GM21786 (cell line): ENCODE results near the gene MTARC1.
A peak's percentile ranks its signal among the peaks of the same experiment; 100 is the strongest.

ENCODE experiments used
- ATAC-seq: cut with Tn5 transposase; IDR thresholded peaks from one replicate; pipeline ENCODE4 v1.9.1; 2021; ENCODE audit not compliant: unreplicated experiment

Gene MTARC1

DNA sequence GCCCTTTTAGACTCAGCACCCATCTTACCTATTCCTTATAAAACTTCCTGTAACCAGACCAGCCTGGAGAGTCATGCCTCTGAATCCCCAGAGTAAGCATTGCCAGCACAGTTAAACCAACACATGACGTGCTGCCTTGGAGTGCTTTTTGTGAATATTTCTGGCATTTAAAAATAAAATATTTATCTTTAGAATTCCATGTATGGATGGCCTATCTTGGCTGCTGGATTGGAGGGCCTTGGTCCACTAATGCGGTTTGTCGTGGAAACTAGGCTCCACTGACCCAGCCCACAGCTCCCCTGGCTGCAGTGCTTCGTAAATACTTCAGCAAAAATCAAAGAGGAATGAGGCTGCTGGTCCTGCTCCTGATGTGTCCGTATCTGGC lies 17.5 kb downstream of the MTARC1 start:
- ATAC-seq: no peak

DNA sequence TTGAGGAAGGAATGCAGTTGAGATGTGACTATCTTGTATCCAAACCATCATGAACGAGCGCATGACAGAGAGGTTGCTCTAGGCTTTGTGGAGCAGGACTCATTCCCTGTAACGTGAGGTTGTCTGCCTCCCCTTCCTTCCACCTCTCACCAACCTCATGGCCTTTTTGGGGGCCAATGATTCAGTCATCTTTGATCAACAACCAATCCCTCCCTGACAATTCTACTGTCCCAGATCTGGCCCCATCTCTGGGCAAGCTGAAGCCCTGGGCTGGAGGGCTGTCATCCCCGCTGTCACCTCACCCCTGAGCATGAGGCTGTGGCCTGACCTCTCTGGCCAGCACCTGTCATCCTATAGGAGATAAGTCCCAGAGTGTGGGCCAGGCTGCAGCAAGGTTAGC lies 19.7 kb downstream of the MTARC1 start:
- no peak for ATAC-seq

DNA sequence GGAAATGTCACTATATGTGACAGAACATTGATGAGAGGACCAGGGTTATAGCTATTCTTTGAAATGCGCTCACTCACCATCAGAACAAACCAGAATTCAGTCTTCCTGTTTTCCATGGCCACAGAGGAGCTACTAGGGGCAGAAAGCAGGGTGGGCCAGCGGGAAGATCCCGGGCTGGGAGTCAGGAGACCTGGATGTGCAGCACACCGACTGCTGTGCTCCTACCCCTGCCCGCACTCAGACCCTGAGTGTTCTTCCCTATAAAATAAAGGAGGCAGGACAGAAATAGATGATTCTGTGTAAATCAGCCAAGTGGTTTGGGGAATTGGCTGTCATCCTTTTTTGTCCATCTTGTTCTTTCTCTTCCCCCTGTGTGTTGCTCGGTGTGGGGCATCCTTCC lies 21.0 kb downstream of the MTARC1 start:
- no peak for ATAC-seq

DNA sequence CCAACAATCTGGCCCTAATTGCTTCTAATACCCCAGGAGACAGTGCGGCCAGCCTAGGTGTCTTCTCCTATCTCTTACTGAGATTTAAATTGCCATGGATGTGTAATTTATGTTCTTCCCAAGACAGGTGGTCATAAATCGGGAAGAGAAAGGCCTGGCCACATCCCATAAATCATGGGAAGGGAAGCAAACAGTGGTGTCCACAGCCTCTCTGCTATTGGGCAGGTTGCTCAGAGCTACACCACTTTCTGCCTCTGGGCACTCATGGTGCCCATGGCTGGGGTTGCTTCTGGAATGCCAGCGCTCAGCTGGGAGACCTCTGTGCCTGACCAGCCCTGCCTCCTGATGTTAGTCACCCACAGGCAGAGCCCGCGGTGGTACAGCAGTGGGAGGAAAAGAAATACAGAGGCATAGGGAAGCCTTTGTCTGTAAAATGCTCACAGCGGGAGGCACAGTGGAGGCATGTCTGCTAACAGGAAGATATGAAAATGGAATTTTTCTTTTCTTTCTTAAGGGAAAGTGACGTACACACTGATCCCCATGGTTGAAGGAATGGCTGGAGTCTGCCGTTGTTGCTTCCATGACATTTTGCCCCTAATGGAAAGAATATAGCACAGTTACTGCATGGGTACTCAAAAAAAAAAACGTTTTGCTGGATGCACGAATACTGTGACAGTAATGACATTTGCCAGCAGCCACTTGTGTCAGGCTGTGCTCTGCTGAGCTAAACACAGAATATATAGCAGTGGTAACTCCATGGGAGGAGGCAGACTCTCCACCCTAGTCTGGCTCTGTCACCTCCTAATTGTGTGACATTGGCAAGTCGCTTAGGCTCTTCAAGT lies 21.9 kb downstream of the MTARC1 start:
- ATAC-seq: no peak

DNA sequence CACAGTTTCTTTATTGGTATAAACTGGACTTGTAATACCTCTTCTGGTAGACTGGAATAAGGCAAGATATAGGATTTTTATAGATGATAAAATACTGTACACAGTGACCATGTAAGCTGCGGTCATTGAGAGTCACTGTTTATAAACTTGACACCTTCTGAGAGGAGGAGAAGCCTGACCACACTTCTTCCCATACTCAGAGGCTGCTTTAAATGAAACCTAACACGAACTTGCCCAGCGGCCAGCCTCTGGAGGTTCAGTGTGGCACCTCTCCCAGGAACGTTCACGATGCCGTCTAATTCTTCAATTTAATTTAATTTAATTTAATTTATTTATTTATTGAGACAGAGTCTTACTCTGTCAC lies 22.5 kb downstream of the MTARC1 start:
- ATAC-seq: no peak

DNA sequence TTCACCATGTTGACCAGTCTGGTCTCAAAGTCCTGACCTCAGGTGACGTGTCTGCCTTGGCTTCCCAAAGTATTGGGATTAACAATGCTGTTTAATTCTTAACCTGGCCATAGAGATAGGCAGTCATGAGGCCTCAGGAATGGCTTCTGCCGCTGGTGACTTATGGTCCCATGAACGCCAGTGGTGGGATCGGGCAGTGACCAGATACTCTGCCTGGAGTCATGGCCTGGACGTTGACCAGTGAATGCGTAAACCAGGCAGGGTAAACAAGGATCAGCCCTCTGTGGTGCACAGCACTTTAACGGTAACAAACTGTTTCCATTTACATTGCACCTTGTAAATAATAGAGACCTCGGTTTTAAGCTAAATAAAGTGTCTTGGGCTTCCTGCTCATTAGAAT lies 23.0 kb downstream of the MTARC1 start:
- ATAC-seq: no peak

DNA sequence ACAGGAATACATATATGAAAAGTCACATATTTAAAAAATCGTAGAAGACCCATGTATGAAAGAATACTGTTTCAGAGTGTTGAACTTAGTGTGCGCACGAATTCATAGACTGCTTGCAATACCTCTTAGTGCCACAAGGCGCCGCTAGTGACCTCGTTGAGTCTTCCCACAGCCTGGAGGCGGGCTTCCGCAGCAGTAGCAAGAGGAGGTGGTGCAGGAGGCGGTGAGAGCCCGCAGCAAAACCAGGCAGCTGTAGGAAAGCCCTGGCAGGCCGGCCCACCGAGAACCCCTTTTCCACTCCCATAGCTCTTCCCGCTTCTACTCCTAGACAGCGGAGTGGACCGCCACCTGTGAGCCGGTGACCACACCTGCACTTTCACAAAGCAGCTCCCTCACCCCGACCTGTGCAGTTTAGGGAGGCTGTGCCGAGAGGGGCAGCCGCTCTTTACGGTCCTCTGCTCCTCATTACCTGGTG lies 23.5 kb downstream of the MTARC1 start:
- peak; percentile 88 for ATAC-seq

DNA sequence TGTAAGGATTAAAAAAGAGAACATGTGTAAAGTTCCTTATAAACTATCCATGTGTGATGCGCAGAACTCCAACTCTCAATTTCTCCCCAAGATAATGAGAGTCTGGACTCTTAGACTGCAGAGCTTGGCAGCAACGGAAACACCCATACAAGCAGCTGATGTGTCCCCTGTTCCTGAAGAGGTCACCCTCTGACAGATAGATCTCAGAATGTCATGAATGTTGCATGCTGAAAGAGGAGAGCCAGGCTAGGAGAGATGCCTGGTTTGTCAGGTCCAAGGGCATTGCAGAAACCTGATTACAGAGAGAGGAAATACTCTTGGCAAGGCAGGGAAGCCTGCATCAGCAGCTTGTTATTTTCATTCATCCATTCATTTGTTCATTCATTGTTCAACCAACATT lies 24.2 kb downstream of the MTARC1 start:
- ATAC-seq: no peak

DNA sequence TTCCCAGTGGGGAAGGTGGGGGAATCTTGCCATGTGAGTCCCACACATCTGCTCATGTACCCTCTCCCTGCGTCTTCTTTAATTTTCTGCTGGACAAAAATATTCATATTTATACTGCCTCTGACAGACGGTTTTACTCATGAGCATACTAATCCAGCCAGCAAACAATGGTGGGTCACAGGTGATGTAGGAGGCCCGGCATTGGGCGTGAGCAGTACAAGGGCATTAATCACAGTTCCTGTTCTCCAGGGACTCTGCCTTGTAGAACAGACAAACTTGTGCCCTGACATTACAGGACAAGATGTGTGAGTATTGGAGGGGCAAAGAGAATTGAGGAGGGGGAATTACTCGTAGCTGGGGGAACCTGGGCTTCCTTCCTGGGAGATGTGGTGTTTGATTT lies 25.0 kb downstream of the MTARC1 start:
- no peak for ATAC-seq

DNA sequence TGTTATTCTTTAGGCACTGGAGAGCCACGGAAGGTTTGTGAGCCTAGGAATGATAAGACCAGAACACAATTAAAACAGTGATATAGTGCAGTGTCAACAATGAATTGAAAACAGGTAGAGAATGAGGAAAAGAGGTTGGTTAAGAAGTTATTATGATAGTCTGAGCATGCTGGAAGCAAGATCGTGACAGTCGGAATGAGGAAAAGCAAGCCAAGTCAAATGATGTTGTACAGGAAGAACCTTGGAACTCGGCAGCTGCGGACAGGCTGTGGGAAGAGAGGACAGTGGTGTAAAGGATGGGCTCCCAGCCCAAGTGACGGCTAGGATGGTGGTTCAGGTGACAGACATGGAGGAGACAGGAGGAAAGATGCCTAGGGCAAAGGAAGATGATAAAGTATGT lies 25.6 kb downstream of the MTARC1 start:
- ATAC-seq: no peak

DNA sequence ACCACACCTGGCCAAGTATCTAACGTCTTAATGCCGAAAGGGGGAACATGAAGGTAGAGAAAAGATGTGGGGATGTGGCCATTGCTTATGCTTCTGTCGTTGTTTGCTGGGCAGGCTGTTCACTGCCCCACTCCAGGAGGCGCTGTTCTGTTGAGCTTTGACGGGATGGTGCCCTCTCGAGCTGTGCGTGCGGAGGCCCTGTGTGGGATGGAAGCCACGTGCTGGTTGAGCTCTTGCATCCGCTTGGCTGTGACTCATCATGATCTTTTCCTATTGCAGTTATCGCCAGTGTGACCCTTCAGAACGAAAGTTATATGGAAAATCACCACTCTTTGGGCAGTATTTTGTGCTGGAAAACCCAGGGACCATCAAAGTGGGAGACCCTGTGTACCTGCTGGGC lies 26.3 kb downstream of the MTARC1 start:
- ATAC-seq: no peak

DNA sequence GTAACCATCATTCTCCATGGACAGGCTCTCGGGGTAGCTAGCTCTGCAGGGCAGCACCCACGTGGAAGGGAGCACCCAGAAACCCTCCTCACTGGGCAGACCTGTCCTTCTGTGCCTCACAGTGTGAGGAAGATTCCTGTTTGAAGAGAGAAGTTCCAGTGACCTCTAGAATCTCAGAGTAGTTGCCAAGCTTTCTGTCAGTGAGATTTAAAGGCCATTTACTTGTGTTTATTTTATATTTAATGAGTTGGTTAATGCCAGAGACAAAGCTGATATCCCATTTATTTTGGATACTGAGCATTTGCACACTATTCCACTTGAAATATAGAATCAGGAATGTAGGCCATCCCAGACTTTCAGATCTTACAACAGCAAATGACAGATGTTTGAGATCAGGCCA lies 28.7 kb downstream of the MTARC1 start:
- no peak for ATAC-seq

DNA sequence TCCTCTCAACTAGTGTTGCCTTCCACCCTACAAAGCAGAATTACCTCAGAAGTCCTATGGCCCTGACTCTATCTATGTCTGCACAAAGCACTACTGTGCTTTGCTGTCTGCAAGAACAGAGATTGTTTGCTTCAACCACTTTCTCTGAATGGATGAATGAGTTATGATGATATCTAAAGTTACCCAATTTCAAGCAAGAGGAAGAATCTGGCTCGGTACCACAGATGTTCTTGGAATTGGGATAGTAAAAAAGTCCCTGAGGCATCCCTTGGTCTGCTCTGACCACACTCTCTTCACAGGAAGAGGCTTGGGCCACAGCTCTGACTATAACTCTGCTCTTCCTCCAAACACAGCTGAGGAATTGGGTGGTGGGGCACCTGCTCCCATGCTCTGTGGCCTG lies 31.2 kb downstream of the MTARC1 start:
- ATAC-seq: no peak

DNA sequence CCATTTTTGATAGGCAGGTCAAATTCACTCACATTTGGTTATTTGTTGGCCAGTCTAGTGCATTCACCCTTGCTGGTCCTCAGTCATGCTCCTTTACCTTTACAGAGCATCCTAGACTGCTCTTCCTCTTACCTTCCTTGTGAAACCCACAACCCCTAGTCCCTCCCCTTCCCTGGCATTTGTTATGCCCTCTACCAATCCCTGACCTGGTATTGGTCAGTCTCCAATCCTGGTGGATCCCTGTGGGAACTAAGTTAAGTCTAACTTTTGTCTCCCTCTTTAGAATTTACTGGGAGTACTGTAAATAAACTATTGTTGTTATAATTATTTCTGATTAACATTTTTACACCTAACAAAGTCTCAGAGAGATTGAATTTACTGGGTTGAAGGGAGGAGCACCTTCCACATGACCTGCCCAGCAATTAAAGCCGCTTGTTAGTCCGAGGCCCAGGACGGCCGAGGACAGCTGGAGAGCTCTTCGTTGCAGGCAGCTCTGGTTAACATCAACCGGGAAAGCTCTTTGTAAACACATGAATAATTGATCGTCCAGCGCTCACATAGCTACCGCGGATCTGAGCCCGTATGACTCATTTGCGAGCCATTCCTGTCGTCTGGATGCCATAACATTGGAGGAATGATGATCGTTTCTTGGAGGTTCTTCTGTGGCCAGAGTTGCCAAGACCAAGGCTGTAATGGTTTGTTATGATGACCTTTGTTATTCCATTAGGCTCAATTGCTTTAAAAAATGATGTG lies 31.9 kb downstream of the MTARC1 start:
- no peak for ATAC-seq

DNA sequence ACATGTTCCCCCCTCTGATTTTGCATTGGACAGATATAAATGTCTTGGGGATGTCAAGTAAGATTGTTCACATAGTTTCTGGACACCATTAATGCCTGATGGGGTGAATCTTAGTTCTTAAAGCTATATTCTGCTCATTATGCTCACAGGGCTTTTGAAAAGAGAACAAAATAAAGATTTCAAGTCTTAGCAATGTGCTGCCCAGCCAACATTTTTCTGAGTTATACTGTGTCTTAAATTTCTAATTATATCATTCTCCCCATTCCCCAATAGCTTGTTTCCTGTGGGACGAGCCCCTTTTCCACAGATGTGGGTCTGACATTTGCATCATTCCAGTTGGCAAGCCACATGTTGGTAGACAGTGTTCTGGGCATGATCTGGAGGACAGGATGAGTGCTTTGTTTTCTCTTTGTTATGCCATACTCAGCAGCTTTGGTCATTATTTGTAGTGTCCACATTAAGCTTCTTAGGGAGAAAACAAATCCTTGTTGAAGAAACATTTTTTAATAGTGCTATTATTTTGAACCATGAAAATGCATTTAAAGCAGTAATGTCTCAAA lies 32.8 kb downstream of the MTARC1 start:
- no peak for ATAC-seq

DNA sequence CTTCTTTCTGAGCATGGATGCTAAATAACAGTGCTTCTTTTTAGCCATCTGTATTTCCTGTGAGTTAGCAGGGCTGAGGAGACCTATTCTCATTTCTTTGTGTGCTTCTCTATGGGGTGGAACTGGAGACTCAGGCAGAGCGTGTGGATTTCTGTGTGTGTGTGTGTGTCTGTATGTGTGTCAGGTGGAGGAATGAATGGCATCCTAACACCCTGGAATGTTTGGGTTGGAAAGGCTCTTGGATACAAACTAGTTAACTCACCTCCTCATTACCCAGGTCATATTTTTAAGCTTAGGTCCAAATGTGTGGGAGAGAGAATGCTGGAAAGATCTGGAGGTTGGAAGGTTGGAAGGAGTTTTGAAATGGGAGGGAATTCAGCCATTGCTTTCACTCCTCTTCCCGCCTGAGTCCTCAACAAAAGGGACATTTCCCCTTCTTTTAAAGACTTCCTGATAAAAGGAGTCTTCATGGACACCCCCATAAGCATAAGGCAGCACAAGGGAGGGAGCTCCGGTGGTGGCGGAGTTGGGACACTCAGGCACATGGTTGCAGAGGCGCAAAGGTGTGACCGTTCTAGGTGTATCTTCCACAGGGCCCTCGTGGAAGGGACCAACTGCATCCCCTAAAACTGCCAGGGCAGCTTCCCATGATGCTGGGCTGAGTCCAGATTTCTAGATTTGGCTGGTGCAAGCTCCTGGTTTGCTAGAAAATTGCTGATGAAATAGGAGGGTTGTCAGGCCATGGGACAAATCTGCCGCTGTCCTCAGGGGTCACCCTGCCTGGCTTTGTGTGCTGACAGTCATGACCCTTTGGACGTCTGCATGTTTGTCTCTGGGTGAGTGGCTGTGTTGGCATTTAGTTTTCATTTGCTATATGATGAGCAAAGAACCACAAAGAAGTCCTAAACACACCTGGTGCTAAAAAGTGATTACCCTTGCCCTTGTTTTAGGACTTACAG lies 37.6 kb downstream of the MTARC1 start:
- ATAC-seq: no peak

DNA sequence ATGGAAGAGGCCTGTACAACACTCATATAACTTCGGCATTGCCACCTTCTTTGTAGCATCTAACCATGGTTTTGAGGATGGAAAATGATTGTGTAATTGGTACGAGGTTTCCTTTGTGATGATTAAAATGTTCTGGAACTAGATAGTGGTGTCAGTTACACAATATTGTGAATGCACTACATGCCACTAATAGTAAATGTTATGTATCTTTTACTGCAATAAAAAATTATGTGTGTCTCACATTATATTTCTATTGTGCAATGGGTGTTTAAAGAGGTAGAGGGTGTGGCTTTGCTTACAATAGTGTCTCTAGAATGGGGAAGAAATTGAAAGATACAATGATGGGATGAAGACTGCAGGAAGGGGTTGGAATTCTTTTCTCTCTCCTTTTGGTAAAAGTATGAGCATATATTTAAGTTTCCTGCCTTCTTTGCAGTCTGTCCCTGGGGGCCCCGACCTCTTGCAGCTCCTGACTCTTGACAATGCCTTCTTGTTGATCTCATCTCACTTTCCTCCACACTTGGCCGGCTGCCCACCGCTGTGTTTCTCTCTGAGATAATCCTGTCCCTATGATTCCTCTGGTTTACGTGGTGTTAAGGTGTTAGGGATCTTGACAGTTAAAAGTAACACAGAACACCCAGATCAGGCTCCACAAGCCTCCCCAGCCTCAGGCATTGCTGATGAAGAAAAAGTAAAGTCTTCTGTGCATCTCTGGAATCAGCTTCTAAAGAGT lies 39.3 kb downstream of the MTARC1 start:
- no peak for ATAC-seq

DNA sequence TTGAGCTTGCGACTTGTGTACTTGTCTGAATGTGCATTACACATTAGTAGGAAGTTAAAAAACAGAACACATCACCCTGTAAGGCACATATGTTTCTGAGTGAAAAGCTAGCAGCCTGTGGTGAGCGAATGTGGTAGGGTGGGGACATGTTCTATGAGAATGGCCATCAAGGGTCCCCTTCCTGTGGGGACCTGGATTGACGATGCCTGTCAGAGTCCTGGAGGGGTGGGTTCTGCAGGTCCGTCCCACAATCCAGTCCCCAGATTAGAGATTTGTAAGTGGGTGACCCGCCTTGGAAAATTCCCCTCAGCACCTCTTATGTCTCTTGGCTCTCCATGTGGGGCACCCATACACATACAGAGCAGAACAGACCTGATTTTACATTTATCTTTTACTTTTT lies 40.0 kb downstream of the MTARC1 start:
- ATAC-seq: no peak

DNA sequence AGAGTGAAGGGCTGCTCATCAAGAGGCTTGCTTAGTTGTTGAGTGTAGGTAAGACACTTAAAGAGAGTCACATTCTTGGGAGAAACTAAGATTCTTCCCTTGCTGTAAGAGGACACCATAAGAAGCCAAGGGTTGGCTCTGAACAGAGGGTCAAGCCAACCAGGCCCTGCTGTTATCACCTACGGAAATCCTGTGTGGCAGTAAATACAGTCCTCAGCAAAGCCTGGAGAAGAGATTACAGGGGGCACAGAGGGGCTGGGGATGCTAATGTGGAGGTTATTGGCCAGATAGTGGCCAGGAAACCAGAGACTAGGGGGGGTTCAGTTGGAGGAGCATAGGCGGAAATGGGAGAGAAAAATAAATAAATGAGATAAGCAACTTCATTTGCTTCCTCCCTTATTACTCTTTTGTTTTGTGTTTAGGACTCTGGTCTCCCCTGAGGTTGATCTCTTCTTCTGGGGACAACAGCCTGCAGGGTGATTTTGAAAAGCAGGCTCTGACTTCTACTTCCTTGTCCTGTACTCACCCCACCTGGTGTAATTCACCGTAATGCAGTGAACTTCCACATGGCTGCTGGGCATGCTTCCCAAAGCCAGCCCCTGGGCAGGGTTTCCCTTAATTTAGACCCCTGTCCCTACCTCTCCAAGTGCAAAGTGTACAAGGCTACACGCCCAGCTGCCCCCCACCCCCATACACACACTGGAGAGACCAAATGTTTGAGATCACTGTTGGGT lies 40.9 kb downstream of the MTARC1 start:
- ATAC-seq: no peak

DNA sequence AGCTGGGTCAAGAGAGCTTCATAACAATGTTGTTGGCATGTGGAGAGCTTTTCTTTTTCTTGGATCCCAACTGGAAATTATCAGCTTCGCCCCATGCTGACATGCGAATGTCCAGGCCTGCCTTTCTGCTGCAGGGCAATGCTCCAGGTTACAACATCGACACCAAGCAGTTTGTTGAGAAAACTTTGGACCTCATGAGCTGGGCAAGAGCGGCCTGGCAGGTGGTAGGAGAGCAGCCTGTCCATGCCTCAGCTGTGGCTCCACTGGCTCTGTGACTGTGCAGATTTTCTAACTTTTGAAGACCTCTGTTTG lies 41.4 kb downstream of the MTARC1 start:
- ATAC-seq: no peak
